Left cardiac atrium (tissue), 4 donors: ENCODE data around the gene TBCB. TPM values are rescaled to one million over a fixed set of nuclear protein-coding genes. Genes with fewer than 3 reads are reported as not detected.
"Not testable (repeated sequence)": the region's sequence is repeated elsewhere in the genome, so short reads cannot be mapped to it uniquely, and the experiment has no call there.

ENCODE experiments used
- ATAC-seq, 2 donors: fragments of 200-7000 bp; cut with Tn5 transposase; one replicate each; pipeline ENCODE4 v1.9.1; 2020; ENCODE audit warnings: mild to moderate bottlenecking in 2 of 2, moderate library complexity in 2 of 2
- DNase-seq: peaks from one replicate; pipeline ENCODE4 v3.0.0-alpha.2; 2020
- intact Hi-C, 2 donors: fragments of 100-400 bp; cut with DNase I; formaldehyde crosslinking; loops; one replicate each; pipeline versions ENCODE4 v1.14.1 to v1.15.1; 2022 to 2023
- total RNA-seq, 2 donors: library from RNA; stranded (reverse); fragmentation: NEBNext Ultra II Directional; extraction: Animal tissue kit (Norgen Biotek cat#: 25700); gene quantifications; one replicate each; pipeline ENCODE4 v1.2.1, GENCODE V29; 2021
- donor health status: DM: no; HTN: yes; CAD: no.
- donor health status: DM: no; HTN: yes; CAD: no; lungs with severe emphysema.
- donor health status: DM: yes; HTN: yes; CAD: no.
- donor health status: Dilated cardiomyopathy.

TBCB gene
- total RNA-seq, 2 donors from 2014 or later, result 81.2 to 85.0 TPM

GRCh38 chr19:36120984-36121358, 5.7 kb downstream of the TBCB start:
- intact Hi-C loops, result no loop called here
- DNase-seq (no peak), ATAC-seq (no peak)

- ATAC-seq (no peak), DNase-seq (no peak)
- intact Hi-C loops, result no loop called here
Measured at GRCh38 chr19:36121486-36122124, 6.3 kb downstream of the TBCB start.

GRCh38 chr19:36125557-36125956, 10.3 kb downstream of the TBCB start:
- intact Hi-C loops, result no loop called here
- no peak for ATAC-seq

GRCh38 chr19:36128392-36128736, 13.1 kb downstream of the TBCB start:
- ATAC-seq (peak; percentile 13 to 23), DNase-seq (no peak)
- intact Hi-C loops, result no loop called here

More at GRCh38 chr19:36125557-36125956, 10.3 kb downstream of the TBCB start:
- DNase-seq, result no peak

- intact Hi-C loops, ATAC-seq: not testable (repeated sequence)
- peak; percentile 56 for DNase-seq
Measured at GRCh38 chr19:36131221-36131620, 16.0 kb downstream of the TBCB start.

GRCh38 chr19:36134867-36135266, 19.6 kb downstream of the TBCB start:
- intact Hi-C loops, ATAC-seq: not testable (repeated sequence)

GRCh38 chr19:36136964-36137686, 21.9 kb downstream of the TBCB start:
- ATAC-seq, result peak in 1 of 2 donors; percentile 47
- intact Hi-C loops, result no loop called here

More at GRCh38 chr19:36134867-36135266, 19.6 kb downstream of the TBCB start:
- DNase-seq, result not testable (repeated sequence)

GRCh38 chr19:36139120-36139472, 23.8 kb downstream of the TBCB start:
- ATAC-seq (no peak), DNase-seq (no peak)
- intact Hi-C loops, result no loop called here

More at GRCh38 chr19:36136964-36137686, 21.9 kb downstream of the TBCB start:
- DNase-seq, result peak; percentile 72

- ATAC-seq (peak; percentile 93), DNase-seq (peak; percentile 99)
- intact Hi-C loops, result no loop called here
Measured at GRCh38 chr19:36139473-36140303, 24.4 kb downstream of the TBCB start, which contains the start of gene CAPNS1. TSS of gene CAPNS1 (plus strand) at chr19:36140066. CDS start at chr19:36141012, 946 bp downstream.

GRCh38 chr19:36140304-36141038, 25.2 kb downstream of the TBCB start:
- DNase-seq, result peak; percentile 65
- intact Hi-C loops, result no loop called here

GRCh38 chr19:36141039-36141927, 26.0 kb downstream of the TBCB start:
- ATAC-seq (peak; percentile 79 to 80), DNase-seq (peak; percentile 89)
- intact Hi-C loops, result no loop called here

More at GRCh38 chr19:36140304-36141038, 25.2 kb downstream of the TBCB start:
- ATAC-seq, result peak; percentile 24 to 35

- no peak for DNase-seq
- intact Hi-C loops, result no loop called here
- no peak for ATAC-seq
Measured at GRCh38 chr19:36142046-36142445, 26.8 kb downstream of the TBCB start.

- intact Hi-C loops, result no loop called here
- DNase-seq (no peak), ATAC-seq (no peak)
Measured at GRCh38 chr19:36142496-36142895, 27.2 kb downstream of the TBCB start.

GRCh38 chr19:36144624-36145023, 29.4 kb downstream of the TBCB start:
- no peak for DNase-seq
- intact Hi-C loops, result no loop called here
- ATAC-seq, result no peak

- DNase-seq, result no peak
- ATAC-seq, result no peak
Measured at GRCh38 chr19:36149673-36150406, 34.6 kb downstream of the TBCB start.

GRCh38 chr19:36150586-36150985, 35.3 kb downstream of the TBCB start:
- DNase-seq (no peak), ATAC-seq (peak in 1 of 2 donors; percentile 1)
- intact Hi-C loops, result no loop called here

More at GRCh38 chr19:36149673-36150406, 34.6 kb downstream of the TBCB start:
- intact Hi-C loops, result no loop called here
